Measurements from ENCODE around the gene CDY2B.
"Not testable (repeated sequence)": the region's sequence is repeated elsewhere in the genome, so short reads cannot be mapped to it uniquely, and the experiment has no call there.

DNA sequence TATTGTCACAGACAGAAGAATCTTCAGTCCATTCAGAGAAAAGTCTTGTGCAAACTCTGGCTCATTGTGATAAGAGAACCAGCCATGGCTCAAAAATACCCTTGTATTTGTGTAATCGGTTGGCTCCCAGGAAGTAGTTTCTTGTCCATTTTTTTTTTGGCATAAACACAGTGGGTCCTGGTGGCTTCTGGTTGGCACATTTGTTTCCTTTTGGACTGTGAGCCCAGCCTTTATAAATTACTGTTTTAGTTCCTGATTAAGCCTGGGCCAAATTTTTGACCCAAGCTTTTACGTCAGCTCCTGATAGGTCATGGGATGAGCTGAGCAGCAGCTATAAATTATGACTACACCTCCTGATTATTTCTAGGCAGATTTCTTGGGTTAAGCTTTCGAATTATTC is 19.4 kb downstream of the CDY2B start:
- TF ChIP-seq, protein P1, sequence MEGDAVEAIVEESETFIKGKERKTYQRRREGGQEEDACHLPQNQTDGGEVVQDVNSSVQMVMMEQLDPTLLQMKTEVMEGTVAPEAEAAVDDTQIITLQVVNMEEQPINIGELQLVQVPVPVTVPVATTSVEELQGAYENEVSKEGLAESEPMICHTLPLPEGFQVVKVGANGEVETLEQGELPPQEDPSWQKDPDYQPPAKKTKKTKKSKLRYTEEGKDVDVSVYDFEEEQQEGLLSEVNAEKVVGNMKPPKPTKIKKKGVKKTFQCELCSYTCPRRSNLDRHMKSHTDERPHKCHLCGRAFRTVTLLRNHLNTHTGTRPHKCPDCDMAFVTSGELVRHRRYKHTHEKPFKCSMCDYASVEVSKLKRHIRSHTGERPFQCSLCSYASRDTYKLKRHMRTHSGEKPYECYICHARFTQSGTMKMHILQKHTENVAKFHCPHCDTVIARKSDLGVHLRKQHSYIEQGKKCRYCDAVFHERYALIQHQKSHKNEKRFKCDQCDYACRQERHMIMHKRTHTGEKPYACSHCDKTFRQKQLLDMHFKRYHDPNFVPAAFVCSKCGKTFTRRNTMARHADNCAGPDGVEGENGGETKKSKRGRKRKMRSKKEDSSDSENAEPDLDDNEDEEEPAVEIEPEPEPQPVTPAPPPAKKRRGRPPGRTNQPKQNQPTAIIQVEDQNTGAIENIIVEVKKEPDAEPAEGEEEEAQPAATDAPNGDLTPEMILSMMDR (IDR thresholded peaks at IDR 0.05 in 2 of 3, conservative IDR thresholded peaks at IDR 0.05 in 1 of 3; ENCODE audit: insufficient read depth in 2 of 3, low read depth in 1 of 3, low read length in 3 of 3): not testable (repeated sequence)
- not testable (repeated sequence) for TF ChIP-seq ZNF436 (CRISPR knock-in tag; IDR thresholded peaks at IDR 0.05); ZNF121 (CRISPR knock-in tag; conservative IDR thresholded peaks at IDR 0.05); FOXM1 (IDR thresholded peaks at IDR 0.05; ENCODE audit: low read depth); FOXM1 (CRISPR knock-in tag; IDR thresholded peaks at IDR 0.05; ENCODE audit: low read depth); EP300 (IDR thresholded peaks at IDR 0.05; ENCODE audit: low read length); ZNF232 (CRISPR knock-in tag; IDR thresholded peaks at IDR 0.05); JUN (IDR thresholded peaks at IDR 0.05; ENCODE audit: borderline replicate concordance, low read depth, low read length); JUN (CRISPR knock-in tag; IDR thresholded peaks at IDR 0.05; ENCODE audit: borderline replicate concordance); JUNB (CRISPR knock-in tag; conservative IDR thresholded peaks at IDR 0.05); CBX2 (IDR thresholded peaks at IDR 0.05; ENCODE audit: insufficient read depth, low read length, poor library complexity, severe bottlenecking)
- TF ChIP-seq, protein P2, sequence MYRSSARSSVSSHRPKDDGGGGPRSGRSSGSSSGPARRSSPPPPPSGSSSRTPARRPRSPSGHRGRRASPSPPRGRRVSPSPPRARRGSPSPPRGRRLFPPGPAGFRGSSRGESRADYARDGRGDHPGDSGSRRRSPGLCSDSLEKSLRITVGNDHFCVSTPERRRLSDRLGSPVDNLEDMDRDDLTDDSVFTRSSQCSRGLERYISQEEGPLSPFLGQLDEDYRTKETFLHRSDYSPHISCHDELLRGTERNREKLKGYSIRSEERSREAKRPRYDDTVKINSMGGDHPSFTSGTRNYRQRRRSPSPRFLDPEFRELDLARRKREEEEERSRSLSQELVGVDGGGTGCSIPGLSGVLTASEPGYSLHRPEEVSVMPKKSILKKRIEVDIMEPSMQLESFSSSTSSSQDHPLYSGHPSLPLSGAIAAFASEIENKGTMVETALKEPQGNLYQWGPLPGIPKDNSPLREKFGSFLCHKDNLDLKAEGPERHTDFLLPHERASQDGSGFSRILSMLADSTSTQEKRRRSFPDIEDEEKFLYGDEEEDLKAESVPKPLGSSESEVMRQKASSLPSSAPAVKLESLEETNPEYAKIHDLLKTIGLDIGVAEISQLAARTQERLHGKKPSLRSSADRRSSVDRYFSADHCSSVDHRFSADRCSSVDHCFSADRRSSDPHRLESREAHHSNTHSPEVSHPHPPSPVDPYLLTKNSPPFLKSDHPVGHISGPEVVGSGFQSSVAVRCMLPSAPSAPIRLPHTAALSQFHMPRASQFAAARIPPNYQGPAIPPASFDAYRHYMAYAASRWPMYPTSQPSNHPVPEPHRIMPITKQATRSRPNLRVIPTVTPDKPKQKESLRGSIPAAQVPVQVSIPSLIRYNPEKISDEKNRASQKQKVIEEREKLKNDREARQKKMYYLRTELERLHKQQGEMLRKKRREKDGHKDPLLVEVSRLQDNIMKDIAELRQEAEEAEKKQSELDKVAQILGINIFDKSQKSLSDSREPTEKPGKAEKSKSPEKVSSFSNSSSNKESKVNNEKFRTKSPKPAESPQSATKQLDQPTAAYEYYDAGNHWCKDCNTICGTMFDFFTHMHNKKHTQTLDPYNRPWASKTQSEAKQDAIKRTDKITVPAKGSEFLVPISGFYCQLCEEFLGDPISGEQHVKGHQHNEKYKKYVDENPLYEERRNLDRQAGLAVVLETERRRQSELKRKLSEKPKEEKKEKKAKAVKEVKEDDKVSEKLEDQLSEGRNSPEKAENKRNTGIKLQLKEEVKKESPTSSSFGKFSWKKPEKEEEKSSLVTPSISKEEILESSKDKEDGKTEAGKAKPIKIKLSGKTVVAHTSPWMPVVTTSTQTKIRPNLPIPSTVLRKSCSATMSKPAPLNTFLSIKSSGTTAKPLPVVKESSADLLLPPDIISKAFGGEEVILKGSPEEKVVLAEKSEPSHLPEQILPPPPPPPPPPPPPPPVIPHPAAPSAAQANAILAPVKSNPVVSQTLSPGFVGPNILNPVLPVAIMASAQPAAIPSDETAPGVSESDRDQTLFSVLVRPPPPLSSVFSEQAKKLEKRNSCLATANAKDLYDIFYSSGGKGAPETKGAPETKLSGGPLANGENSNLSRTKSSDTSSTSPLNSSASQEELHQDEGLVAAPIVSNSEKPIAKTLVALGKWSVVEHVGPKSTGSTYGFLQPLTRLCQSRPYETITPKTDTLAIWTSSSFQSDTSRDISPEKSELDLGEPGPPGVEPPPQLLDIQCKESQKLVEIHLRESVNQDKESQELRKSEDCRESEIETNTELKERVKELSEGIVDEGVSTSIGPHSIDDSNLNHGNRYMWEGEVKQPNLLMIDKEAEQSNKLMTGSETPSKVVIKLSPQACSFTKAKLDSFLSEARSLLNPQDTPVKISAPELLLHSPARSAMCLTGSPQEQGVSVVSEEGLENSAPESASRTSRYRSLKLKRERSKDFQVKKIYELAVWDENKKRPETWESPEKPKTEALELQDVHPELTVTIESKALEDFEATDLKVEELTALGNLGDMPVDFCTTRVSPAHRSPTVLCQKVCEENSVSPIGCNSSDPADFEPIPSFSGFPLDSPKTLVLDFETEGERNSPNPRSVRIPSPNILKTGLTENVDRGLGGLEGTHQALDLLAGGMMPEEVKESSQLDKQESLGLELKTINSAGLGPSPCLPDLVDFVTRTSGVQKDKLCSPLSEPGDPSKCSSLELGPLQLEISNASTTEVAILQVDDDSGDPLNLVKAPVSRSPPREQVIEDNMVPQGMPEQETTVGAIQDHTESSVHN (IDR thresholded peaks at IDR 0.05; ENCODE audit: borderline replicate concordance in 1 of 2, low read depth in 1 of 2): not testable (repeated sequence)
- TF ChIP-seq, protein P3, sequence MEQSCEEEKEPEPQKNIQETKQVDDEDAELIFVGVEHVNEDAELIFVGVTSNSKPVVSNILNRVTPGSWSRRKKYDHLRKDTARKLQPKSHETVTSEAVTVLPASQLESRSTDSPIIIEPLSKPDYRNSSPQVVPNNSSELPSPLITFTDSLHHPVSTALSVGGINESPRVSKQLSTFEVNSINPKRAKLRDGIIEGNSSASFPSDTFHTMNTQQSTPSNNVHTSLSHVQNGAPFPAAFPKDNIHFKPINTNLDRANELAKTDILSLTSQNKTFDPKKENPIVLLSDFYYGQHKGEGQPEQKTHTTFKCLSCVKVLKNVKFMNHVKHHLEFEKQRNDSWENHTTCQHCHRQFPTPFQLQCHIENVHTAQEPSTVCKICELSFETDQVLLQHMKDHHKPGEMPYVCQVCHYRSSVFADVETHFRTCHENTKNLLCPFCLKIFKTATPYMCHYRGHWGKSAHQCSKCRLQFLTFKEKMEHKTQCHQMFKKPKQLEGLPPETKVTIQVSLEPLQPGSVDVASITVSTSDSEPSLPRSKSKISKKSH (CRISPR knock-in tag; IDR thresholded peaks at IDR 0.05): not testable (repeated sequence)

Data from K562 (cell line).